GM20000 (cell line): ENCODE measurements around the gene CFAP61.

Experiments used
- DNase-seq: peaks from one replicate; pipeline ENCODE4 v3.0.0; 2012; ENCODE audit warnings: low spot score
- CTCF ChIP-seq: IDR thresholded peaks from 2 replicates; pipeline ENCODE4 v1.5.1; 2012; ENCODE audit warnings: mild to moderate bottlenecking, control low read depth; ENCODE audit errors: extremely low read depth, missing control alignments

CFAP61 gene

GRCh38 chr20:20365480-20366161 lies 313.3 kb downstream of the CFAP61 start:
- TF ChIP-seq CTCF = no peak
- peak; percentile 33 for DNase-seq

GRCh38 chr20:20366551-20366875 lies 314.2 kb downstream of the CFAP61 start:
- no peak for TF ChIP-seq CTCF
- DNase-seq = peak; percentile 41

- peak; percentile 44 for DNase-seq
These were observed 314.7 kb downstream of the CFAP61 start for GRCh38 chr20:20366876-20367574.

GRCh38 chr20:20367575-20368417 lies 315.5 kb downstream of the CFAP61 start, which contains the start of gene INSM1:
TSS of gene INSM1 (plus strand) at chr20:20368104. CDS start at chr20:20368268, 164 bp downstream.
- TF ChIP-seq CTCF = no peak
- DNase-seq = peak; percentile 65

More at GRCh38 chr20:20366876-20367574, 314.7 kb downstream of the CFAP61 start:
- no peak for TF ChIP-seq CTCF

- peak; percentile 71 for DNase-seq
- no peak for TF ChIP-seq CTCF
These were observed 316.3 kb downstream of the CFAP61 start for GRCh38 chr20:20368418-20369249.

GRCh38 chr20:20369250-20370093 lies 317.1 kb downstream of the CFAP61 start:
- DNase-seq = peak; percentile 55
- no peak for TF ChIP-seq CTCF
